ENCODE measurements around the gene PRICKLE2. TPM values are rescaled to one million over a fixed set of nuclear protein-coding genes. Genes with fewer than 3 reads are reported as not detected.

Gene PRICKLE2
- total and polyA plus RNA-seq, 2 donors (not counting 3 experiments of a cell fraction or from before 2014, with no cell fraction given): 3.0 to 7.1 TPM

- Histone ChIP-seq H3K4me2 (ENCODE audit: insufficient read depth, low read length) (no peak overlapping the region), H3K4me1 (ENCODE audit: control insufficient read depth, extremely low read depth, insufficient read depth, low read length) (no peaks in the 10 kb centered on the region), H3K79me2 (ENCODE audit: control insufficient read depth, insufficient read depth, low read length) (no peaks in the 10 kb centered on the region), H3K36me3 (ENCODE audit: control insufficient read depth in 2 of 2, extremely low read depth in 1 of 2, insufficient read depth in 2 of 2, low read length in 2 of 2) (no peaks in the 10 kb centered on the region), H3K9me3 (replicated peaks; ENCODE audit: control insufficient read depth, insufficient read depth, low read length) (no peaks in the 10 kb centered on the region), H2AFZ (ENCODE audit: low read depth, low read length) (no peak overlapping the region), H3K27me3 (ENCODE audit: control insufficient read depth in 2 of 2, insufficient read depth in 2 of 2, low read length in 2 of 2) (peaks cover 3 to 7% of the 10 kb centered on the region in 2 experiments), H3K27ac (ENCODE audit: insufficient read depth, low read depth, low read length) (no peak overlapping the region), H4K20me1 (replicated peaks; ENCODE audit: control insufficient read depth, extremely low read depth, insufficient read depth, low read length) (no peaks in the 10 kb centered on the region), H3K9ac (replicated peaks; ENCODE audit: extremely low read depth, insufficient read depth, low read length) (no peak overlapping the region), H3K4me3 (replicated peaks in 1 of 3; ENCODE audit: insufficient read depth in 1 of 3, low read depth in 1 of 3, low read length in 3 of 3) (no peak overlapping the region), H3K9me1 (replicated peaks; ENCODE audit: control insufficient read depth, extremely low read depth, insufficient read depth, low read length) (no peaks in the 10 kb centered on the region)
- FAIRE-seq (no peak), DNase-seq (ENCODE audit: low read depth, low spot score) (no peak)
- dilution Hi-C loops (cut with MboI; ENCODE audit: extremely low pct_ligation_motif_present, low sequenced_read_pairs) (no loop called here), intact Hi-C loops (cut with micrococcal nuclease) (no loop called here)
- no TSS peak for BruUV-seq (replicated peaks)
- TF ChIP-seq POLR2A (IDR thresholded peaks at IDR 0.05; ENCODE audit: low read depth, low read length): no peak
- TF ChIP-seq CTCF (IDR thresholded peaks at IDR 0.05; ENCODE audit: extremely low read depth in 1 of 2, insufficient read depth in 1 of 2, low read depth in 1 of 2, low read length in 2 of 2): no peak
- TF ChIP-seq GATA2 (IDR thresholded peaks at IDR 0.05; ENCODE audit: insufficient read depth, insufficient read length, low read depth, low read length): no peak
- TF ChIP-seq EZH2 (IDR thresholded peaks at IDR 0.05; ENCODE audit: borderline replicate concordance, low read depth, low read length, severe bottlenecking): no peak
- no peak for TF ChIP-seq FOS (IDR thresholded peaks at IDR 0.05; ENCODE audit: borderline replicate concordance, insufficient read depth, low read length)
- no peak for TF ChIP-seq MAX (IDR thresholded peaks at IDR 0.05; ENCODE audit: insufficient read depth, insufficient read length)
- no peak for TF ChIP-seq JUN (IDR thresholded peaks at IDR 0.05; ENCODE audit: borderline replicate concordance, insufficient read depth, insufficient read length, low read depth)
- TF ChIP-seq POLR2AphosphoS5 (IDR thresholded peaks at IDR 0.05; ENCODE audit: insufficient read depth, low read depth, low read length): no peak
- TF ChIP-seq MYC (IDR thresholded peaks at IDR 0.05; ENCODE audit: low read depth, low read length): no peak
- ChIA-PET POLR2A (no interaction called here), CTCF (interaction anchor here (1.0 kb wide), 2 partner anchors 150 kb away, joined by 3 to 4 read pairs; partner anchors contain the start of gene PRICKLE2)
Measured at GRCh38 chr3:64074895-64075679, 150.2 kb downstream of the PRICKLE2 start.
